Loucy (cell line): Measurements from ENCODE around the gene HCFC1.

Experiments
- H2AFZ ChIP-seq: fragments of 200-600 bp; sonication (generic); 2 replicates; pipeline ENCODE4 v1.6.0; 2016; ENCODE audit warnings: antibody characterized with exemption, mild to moderate bottlenecking, low read length, moderate library complexity
- H3F3A ChIP-seq: fragments of 200-600 bp; 2 replicates; pipeline ENCODE4 v1.6.0; 2016; ENCODE audit warnings: antibody characterized with exemption, low read depth, mild to moderate bottlenecking
- H3K27me3 ChIP-seq: fragments of 200-600 bp; sonication (generic); 2 replicates; pipeline ENCODE4 v1.6.1; 2014; ENCODE audit warnings: low read length, mild to moderate bottlenecking; ENCODE audit not compliant: insufficient read depth, poor library complexity, severe bottlenecking
- H3K36me3 ChIP-seq: fragments of 200-600 bp; sonication (generic); 2 replicates; pipeline ENCODE4 v1.6.1; 2016; ENCODE audit warnings: low read length; ENCODE audit not compliant: insufficient read depth
- H3K4me1 ChIP-seq: fragments of 200-600 bp; sonication (generic); 2 replicates; pipeline ENCODE4 v1.5.1; 2014; ENCODE audit warnings: low read length, mild to moderate bottlenecking; ENCODE audit not compliant: insufficient read depth, poor library complexity, severe bottlenecking
- H3K4me2 ChIP-seq: fragments of 200-600 bp; sonication (generic); 2 replicates; pipeline ENCODE4 v1.6.0; 2014; ENCODE audit warnings: antibody characterized with exemption, low read length, low read depth, mild to moderate bottlenecking; ENCODE audit not compliant: poor library complexity, severe bottlenecking
- H3K4me3 ChIP-seq: fragments of 200-600 bp; sonication (generic); 2 replicates; pipeline ENCODE4 v1.5.1; 2014; ENCODE audit warnings: low read length, mild to moderate bottlenecking, mixed read lengths; ENCODE audit not compliant: poor library complexity, severe bottlenecking
- H3K79me2 ChIP-seq: fragments of 200-600 bp; sonication (generic); 2 replicates; pipeline ENCODE4 v1.6.1; 2014; ENCODE audit warnings: low read length; ENCODE audit not compliant: insufficient read depth
- H3K9ac ChIP-seq: fragments of 200-600 bp; sonication (generic); 2 replicates; pipeline ENCODE4 v1.6.0; 2014; ENCODE audit warnings: mild to moderate bottlenecking, low read depth, low read length, moderate library complexity; ENCODE audit not compliant: poor library complexity, severe bottlenecking
- H3K9me2 ChIP-seq: fragments of 200-600 bp; sonication (generic); replicated peaks from 2 replicates; pipeline ENCODE4 v1.6.1; 2016; ENCODE audit warnings: low read depth, low read length, mixed read lengths
- H3K9me3 ChIP-seq: fragments of 200-600 bp; sonication (generic); 2 replicates; pipeline ENCODE4 v1.6.1; 2014; ENCODE audit warnings: mild to moderate bottlenecking, antibody characterized with exemption, low read length, low read depth; ENCODE audit not compliant: insufficient read depth
- H4K20me1 ChIP-seq: fragments of 200-600 bp; sonication (generic); 2 replicates; pipeline ENCODE4 v1.6.0; 2014; ENCODE audit warnings: antibody characterized with exemption, low read length, mild to moderate bottlenecking; ENCODE audit not compliant: insufficient read depth, poor library complexity, severe bottlenecking
- EZH2phosphoT487 ChIP-seq: fragments of 200-600 bp; IDR thresholded peaks from 2 replicates; pipeline ENCODE4 v1.6.1; 2018; ENCODE audit warnings: antibody characterized with exemption, mild to moderate bottlenecking, moderate library complexity, borderline replicate concordance
- TF ChIP-seq, protein P1 (sequence below): fragments of 200-600 bp; sonication (generic); conservative IDR thresholded peaks from 2 replicates; pipeline ENCODE4 v1.5.1; 2014; ENCODE audit warnings: mild to moderate bottlenecking, antibody characterized with exemption, low read length

The HCFC1 gene

DNA sequence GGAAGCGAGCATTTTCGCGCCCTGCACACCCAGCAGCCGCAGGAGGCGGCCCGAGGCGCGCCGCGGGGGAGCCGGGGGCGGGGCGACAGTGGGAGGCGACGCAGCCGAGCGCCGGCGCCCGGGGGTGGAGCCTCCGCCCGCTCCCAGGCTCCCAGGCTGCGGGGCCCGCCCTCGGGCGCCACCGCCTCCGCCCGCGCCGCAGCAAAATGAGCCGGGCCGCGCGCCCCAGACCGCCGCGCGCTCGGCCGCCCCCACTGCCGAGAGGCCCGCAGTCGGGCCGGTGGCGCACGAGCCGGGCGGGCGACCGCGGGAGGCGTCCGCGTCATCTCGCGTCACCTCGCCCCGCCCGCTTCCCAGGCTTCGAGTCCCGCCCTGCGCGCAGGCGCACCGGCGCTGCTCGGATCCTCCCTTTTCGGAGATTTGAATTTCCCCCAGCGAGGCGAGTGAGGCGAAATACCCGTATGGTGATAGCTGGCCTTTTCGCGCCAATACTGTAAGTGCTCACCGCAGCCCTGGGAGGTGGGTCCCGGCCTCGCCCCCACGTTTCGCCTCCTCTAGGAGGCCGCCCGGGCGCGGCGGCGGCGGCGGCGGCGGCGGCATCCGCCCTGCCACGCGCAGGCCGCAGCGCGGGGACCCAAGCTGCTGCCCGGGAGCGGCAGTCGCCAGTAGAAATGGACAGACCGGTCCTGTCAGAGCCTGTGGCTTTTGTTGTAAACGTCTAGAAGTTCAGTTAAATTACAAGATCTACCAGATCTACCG is 929 bp upstream of the HCFC1 start, which contains the start of gene TMEM187:
TMEM187 (plus strand) TSS at position 387 of the 759 bp plus-strand sequence. CDS start 9,309 bp downstream, outside the sequence.
- peaks cover 62% of the 10 kb centered on the region for H3K79me2 ChIP-seq
- H3K27me3 ChIP-seq, result peaks cover 6% of the 10 kb centered on the region

GRCh38 chrX:153971124-153971449 is 531 bp downstream of the HCFC1 start:
- peaks cover 10% of the 10 kb centered on the region; the same call in 1 of the 2 replicates for H3F3A ChIP-seq
- peaks cover 26% of the 10 kb centered on the region for H3K4me1 ChIP-seq
- H2AFZ ChIP-seq, result 0 out of 2 replicates have a peak overlapping the region, but pooled peaks have one; percentile 12
- peaks cover 76% of the 10 kb centered on the region for H3K79me2 ChIP-seq
- H3K9me2 ChIP-seq, result no peaks in the 10 kb centered on the region
- no peaks in the 10 kb centered on the region for H3K9me3 ChIP-seq
- TF ChIP-seq EZH2phosphoT487, result no peak
- TF ChIP-seq, protein P1, sequence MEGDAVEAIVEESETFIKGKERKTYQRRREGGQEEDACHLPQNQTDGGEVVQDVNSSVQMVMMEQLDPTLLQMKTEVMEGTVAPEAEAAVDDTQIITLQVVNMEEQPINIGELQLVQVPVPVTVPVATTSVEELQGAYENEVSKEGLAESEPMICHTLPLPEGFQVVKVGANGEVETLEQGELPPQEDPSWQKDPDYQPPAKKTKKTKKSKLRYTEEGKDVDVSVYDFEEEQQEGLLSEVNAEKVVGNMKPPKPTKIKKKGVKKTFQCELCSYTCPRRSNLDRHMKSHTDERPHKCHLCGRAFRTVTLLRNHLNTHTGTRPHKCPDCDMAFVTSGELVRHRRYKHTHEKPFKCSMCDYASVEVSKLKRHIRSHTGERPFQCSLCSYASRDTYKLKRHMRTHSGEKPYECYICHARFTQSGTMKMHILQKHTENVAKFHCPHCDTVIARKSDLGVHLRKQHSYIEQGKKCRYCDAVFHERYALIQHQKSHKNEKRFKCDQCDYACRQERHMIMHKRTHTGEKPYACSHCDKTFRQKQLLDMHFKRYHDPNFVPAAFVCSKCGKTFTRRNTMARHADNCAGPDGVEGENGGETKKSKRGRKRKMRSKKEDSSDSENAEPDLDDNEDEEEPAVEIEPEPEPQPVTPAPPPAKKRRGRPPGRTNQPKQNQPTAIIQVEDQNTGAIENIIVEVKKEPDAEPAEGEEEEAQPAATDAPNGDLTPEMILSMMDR, result no peak
- H3K4me3 ChIP-seq, result peak overlapping the region; percentile 96
- H3K27me3 ChIP-seq, result peaks cover 6% of the 10 kb centered on the region
- H3K4me2 ChIP-seq, result peak overlapping the region; percentile 38
- H4K20me1 ChIP-seq, result peaks cover 41% of the 10 kb centered on the region
- peak overlapping the region; percentile 100 for H3K9ac ChIP-seq
- H3K36me3 ChIP-seq, result no peaks in the 10 kb centered on the region; the same call in 1 of the 2 replicates

More for the DNA sequence above, 929 bp upstream of the HCFC1 start, which contains the start of gene TMEM187:
- peak within 1 kb of the TSS; percentile 97 for H3K4me3 ChIP-seq
- H3K36me3 ChIP-seq, result no peaks in the 10 kb centered on the region; the same call in 1 of the 2 replicates
- peak within 1 kb of the TSS; percentile 98 for H3K4me2 ChIP-seq
- peaks cover 10% of the 10 kb centered on the region; the same call in 1 of the 2 replicates for H3F3A ChIP-seq
- H2AFZ ChIP-seq, result no peak within 1 kb of the TSS
- peak within 1 kb of the TSS; percentile 100 for H3K9ac ChIP-seq
- H3K9me3 ChIP-seq, result no peaks in the 10 kb centered on the region
- TF ChIP-seq EZH2phosphoT487, result no peak
- TF ChIP-seq, protein P1, result no peak
- peaks cover 21% of the 10 kb centered on the region for H3K4me1 ChIP-seq
- no peaks in the 10 kb centered on the region for H3K9me2 ChIP-seq
- peaks cover 27% of the 10 kb centered on the region for H4K20me1 ChIP-seq

DNA sequence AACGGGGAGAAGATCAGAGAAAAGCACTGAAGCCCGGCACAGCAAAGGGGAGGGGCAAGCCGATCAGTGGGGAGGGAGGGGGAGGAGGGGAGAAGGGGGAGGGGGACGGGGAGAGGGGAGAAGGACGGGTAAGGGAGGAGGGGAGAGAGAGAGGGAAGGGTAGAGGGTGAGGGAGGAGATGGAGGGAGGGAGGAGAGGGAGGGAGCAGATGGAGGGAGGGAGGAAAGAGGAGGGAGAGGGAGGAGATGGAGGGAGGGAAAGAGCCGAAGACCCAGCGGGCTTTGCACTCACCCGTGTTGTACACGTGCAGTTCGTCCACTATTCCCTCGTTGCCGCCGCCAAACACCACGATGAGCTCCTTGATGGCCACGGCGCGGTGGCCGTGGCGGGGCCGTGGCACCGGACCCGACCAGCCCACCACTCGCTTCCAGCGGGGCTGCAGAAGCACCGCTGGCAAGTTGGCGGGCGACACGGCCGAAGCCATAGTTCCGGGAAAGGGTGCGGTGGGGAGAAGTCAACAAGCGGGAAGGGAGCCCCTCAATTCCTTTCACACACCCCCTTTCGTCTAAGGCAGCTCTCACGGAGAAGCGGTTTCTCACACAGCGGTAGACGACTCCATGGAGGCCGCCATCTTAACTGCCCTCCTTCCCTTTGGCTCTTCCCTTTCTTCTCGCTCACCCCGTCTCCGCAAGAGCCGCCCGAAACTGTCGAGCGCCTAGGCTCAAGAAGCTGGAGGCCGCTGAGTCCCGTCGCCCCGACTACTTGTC is 1.1 kb downstream of the HCFC1 start:
- H3K9me2 ChIP-seq, result no peaks in the 10 kb centered on the region
- H3K79me2 ChIP-seq, result peaks cover 76% of the 10 kb centered on the region
- H3K36me3 ChIP-seq, result no peaks in the 10 kb centered on the region; the same call in 1 of the 2 replicates
- no peak overlapping the region for H2AFZ ChIP-seq
- no peaks in the 10 kb centered on the region for H3K9me3 ChIP-seq
- H3K4me1 ChIP-seq, result peaks cover 29% of the 10 kb centered on the region
- H3K9ac ChIP-seq, result peak overlapping the region; percentile 100
- H3F3A ChIP-seq, result peaks cover 10% of the 10 kb centered on the region; the same call in 1 of the 2 replicates
- no peak for TF ChIP-seq EZH2phosphoT487
- TF ChIP-seq, protein P1, result no peak
- peaks cover 47% of the 10 kb centered on the region for H4K20me1 ChIP-seq
- peak overlapping the region; percentile 96 for H3K4me3 ChIP-seq
- H3K4me2 ChIP-seq, result peak overlapping the region; percentile 38
- peaks cover 6% of the 10 kb centered on the region for H3K27me3 ChIP-seq
